ENCODE data around the gene PPP1R10.

PPP1R10 gene

DNA sequence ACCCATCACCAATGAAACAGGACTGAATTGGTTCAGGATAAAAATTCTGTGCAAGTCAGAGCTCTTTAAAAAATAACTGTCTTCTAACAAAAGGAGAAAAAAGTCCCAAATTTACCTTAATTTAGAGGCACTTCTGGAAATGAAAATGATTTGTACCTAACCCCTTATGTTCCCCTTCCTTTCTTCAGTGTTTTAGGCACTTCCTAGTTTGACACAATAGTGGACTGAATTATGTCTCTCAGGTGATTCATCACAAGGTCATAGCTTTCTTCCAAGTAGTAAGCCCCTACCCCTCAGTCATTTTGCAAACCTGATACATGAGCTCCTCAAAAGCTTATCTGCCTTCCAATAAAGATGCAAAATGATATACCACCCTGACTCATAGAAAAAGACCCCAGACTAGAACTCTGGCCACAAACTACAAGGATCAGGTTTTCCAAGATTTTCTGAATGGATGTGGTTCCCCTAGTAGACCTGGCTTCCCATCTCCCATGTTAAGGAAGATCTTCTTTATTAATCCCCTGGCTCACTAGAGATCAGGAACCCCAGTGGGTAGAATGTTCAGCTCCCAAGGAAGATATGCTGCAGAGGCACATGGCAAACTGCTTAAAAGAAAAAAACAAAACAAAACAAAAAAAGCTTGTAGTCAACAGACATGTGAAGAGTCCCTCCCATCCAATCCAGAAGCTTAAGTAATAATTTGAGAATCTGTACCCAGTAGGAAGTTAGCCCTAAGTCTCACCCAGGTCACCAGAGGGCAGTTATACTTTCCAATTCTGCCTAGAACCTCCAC, 3.6 kb downstream of the PPP1R10 start:
- no peak overlapping the region for H3K4me3 ChIP-seq (ENCODE audit: low read depth, low read length)
- TF ChIP-seq, protein P1, sequence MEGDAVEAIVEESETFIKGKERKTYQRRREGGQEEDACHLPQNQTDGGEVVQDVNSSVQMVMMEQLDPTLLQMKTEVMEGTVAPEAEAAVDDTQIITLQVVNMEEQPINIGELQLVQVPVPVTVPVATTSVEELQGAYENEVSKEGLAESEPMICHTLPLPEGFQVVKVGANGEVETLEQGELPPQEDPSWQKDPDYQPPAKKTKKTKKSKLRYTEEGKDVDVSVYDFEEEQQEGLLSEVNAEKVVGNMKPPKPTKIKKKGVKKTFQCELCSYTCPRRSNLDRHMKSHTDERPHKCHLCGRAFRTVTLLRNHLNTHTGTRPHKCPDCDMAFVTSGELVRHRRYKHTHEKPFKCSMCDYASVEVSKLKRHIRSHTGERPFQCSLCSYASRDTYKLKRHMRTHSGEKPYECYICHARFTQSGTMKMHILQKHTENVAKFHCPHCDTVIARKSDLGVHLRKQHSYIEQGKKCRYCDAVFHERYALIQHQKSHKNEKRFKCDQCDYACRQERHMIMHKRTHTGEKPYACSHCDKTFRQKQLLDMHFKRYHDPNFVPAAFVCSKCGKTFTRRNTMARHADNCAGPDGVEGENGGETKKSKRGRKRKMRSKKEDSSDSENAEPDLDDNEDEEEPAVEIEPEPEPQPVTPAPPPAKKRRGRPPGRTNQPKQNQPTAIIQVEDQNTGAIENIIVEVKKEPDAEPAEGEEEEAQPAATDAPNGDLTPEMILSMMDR (IDR thresholded peaks at IDR 0.05; ENCODE audit: borderline replicate concordance, insufficient read depth, low read depth, low read length): no peak

DNA sequence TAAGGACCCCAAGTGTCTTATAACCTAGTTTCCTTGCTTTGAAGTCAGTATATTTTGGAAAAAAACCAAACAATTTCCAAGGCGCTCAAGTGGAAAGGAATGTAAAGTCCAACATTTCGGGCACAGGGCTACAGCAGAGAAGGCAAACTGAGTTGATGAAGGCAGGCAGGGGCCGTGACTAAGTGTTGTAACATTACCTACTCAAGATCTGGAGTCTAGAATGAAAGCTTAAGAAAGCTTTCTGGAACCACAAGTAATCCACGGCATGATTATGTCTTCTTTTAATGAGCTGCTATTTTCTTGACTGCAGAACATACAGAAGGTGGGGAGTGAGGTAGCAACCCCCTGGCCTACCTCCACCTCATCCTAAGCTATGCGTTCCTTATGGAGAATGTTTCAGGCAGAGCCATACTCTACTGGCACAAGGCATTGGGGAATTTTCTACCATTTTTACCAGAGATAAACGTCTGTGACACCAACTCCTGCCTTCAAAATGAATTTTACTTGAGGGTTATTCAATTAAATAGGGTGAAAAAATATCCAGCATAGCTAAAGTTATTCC, 4.3 kb downstream of the PPP1R10 start:
- TF ChIP-seq, protein P1 (IDR thresholded peaks at IDR 0.05; ENCODE audit: borderline replicate concordance, insufficient read depth, low read depth, low read length): no peak
- no peak overlapping the region for H3K4me3 ChIP-seq (ENCODE audit: low read depth, low read length)

DNA sequence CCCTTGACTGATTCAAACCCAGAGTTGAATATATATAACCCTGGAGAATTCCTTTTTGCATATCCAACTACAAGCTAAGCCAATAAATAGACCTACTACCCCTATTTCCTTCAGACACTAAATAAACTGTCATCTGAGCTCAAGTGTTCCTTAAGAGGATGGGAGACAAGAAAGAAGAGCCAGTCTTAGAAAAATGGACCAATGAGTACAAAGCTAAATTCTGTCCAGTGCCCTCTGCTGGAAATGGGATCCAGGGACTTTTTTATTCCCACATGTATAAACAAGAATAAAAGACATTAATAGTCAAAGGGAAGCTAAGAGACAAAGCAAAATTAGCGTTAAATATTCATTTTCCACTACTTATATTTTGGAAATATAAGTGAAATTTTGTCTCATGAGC, 4.8 kb downstream of the PPP1R10 start:
- H3K4me3 ChIP-seq (ENCODE audit: low read depth, low read length): no peak overlapping the region
- TF ChIP-seq, protein P1 (IDR thresholded peaks at IDR 0.05; ENCODE audit: borderline replicate concordance, insufficient read depth, low read depth, low read length): no peak

DNA sequence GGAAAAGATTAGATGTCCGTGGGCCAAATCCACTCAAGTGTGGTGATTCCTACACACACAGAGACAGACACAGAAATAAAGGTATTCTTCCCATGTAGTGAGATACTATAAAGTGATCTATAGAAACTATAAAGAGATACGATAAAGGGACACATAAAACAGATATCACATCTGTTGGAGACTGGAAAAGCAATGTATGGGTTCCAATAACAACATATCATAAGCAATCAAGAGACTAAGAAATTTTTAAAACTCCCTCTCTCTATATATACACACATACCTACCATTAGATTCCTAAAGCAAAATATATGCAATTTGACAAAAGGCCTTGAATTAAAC, 5.2 kb downstream of the PPP1R10 start:
- TF ChIP-seq, protein P1 (IDR thresholded peaks at IDR 0.05; ENCODE audit: borderline replicate concordance, insufficient read depth, low read depth, low read length): no peak
- no peak overlapping the region for H3K4me3 ChIP-seq (ENCODE audit: low read depth, low read length)

DNA sequence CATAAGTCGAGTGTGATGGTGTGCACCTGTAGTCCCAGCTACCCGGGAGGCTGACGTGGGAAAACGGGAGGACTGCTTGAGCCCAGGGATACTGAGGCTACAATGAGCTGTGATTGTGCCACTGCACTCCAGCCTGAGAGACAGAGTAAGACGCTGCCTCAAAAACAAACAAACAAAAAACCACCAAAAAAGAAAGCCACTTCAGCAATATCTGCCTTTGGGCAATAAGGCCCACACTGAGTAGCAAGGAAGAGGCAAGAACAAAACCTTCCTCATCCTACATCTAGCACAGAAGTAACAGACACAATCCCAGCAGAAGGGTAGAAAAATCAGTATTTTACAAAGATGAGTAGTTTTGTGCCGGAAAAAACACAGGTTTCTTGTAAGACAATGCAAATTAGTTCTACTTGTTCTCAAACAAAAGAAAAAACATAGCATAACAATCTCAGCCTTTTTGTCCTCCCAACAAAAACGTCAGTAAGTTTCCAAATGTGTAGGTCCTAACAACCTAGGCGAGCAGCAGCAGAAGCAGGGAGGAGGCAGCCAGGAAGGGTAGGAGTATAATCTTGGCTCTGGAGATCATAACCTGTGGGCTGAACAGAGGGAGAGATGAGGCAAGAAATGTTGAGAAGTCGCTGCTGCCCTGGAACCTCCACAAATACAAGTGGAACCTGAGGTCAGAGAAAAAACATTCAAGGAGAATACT, 5.7 kb downstream of the PPP1R10 start:
- TF ChIP-seq, protein P1 (IDR thresholded peaks at IDR 0.05; ENCODE audit: borderline replicate concordance, insufficient read depth, low read depth, low read length): no peak
- no peak overlapping the region for H3K4me3 ChIP-seq (ENCODE audit: low read depth, low read length)

DNA sequence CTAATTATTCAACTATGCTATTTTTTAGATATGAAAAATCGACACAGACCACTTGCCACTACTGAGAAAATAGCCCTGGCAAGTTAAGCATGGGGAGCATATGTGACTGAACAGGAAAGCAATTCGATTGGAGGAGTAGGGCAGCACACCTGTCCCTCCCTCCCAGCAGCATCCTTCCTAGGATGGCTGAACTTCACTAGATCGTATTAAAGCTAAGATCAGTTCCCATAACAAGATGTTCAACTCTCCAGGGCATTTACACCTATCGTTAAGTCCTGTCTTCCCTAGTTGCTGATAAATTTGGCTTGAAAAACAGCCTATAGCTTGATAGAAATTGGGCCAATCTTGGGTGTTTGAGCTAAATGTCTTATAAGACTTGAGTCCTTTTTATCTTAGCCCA, 7.0 kb downstream of the PPP1R10 start:
- H3K4me3 ChIP-seq (ENCODE audit: low read depth, low read length): no peak overlapping the region
- TF ChIP-seq, protein P1 (IDR thresholded peaks at IDR 0.05; ENCODE audit: borderline replicate concordance, insufficient read depth, low read depth, low read length): no peak

All from GM12875 (cell line).